K562 (cell line): ENCODE results near the gene SRP72.

Experiments used
- ATF2 ChIP-seq: sonication (generic); formaldehyde crosslinking; IDR thresholded peaks from 2 replicates; pipeline ENCODE4 v1.8.1; 2022; ENCODE audit warnings: missing genetic modification reagents
- CBX8 ChIP-seq: fragments of 200-600 bp; sonication (generic); IDR thresholded peaks from 2 replicates; pipeline ENCODE4 v1.6.1; 2012; ENCODE audit warnings: borderline replicate concordance, mixed run types, low read depth, mild to moderate bottlenecking, moderate library complexity, mixed read lengths, low read length, control low read depth, inconsistent platforms; ENCODE audit not compliant: poor library complexity, severe bottlenecking; ENCODE audit errors: extremely low read depth
- CEBPB ChIP-seq: fragments of 450-650 bp; IDR thresholded peaks from 2 replicates; pipeline ENCODE4 v1.6.1; 2016; ENCODE audit warnings: missing genetic modification characterization, missing compliant biosample characterization
- CREB1 ChIP-seq, 2 experiments: sonication (generic) in 1 of 2; formaldehyde crosslinking in 1 of 2; IDR thresholded peaks; 2 replicates each; pipeline versions ENCODE4 v1.6.1 to v1.8.0; 2012 to 2022; ENCODE audit warnings: inconsistent platforms in 1 of 2, mild to moderate bottlenecking in 1 of 2, missing genetic modification reagents in 1 of 2, moderate library complexity in 1 of 2
- LCOR ChIP-seq: sonication (generic); formaldehyde crosslinking; IDR thresholded peaks from 2 replicates; pipeline ENCODE4 v1.8.0; 2022; ENCODE audit warnings: mild to moderate bottlenecking, missing genetic modification reagents
- MLX ChIP-seq, 2 experiments: fragments of 450-650 bp in 1 of 2; sonication (generic) in 1 of 2; formaldehyde crosslinking; conservative IDR thresholded peaks; 2 replicates each; pipeline versions ENCODE4 v1.4.0 to v1.8.1; 2020 to 2022; ENCODE audit warnings: mild to moderate bottlenecking in 1 of 2, missing genetic modification reagents in 1 of 2
- ZC3H4 ChIP-seq: sonication (generic); formaldehyde crosslinking; IDR thresholded peaks from 2 replicates; pipeline ENCODE4 v1.9.0; 2021; ENCODE audit warnings: missing genetic modification reagents, borderline replicate concordance
- ZNF668 ChIP-seq: fragments of 250-450 bp; sonication (Bioruptor Pico); IDR thresholded peaks from 2 replicates; pipeline ENCODE4 v1.8.0; 2022; ENCODE audit warnings: mild to moderate bottlenecking, inconsistent platforms

GRCh38 chr4:56531823-56532222, 64.4 kb downstream of the SRP72 start:
- TF ChIP-seq ZNF668 (CRISPR knock-in tag) (no peak), LCOR (CRISPR knock-in tag) (no peak), CEBPB (tag) (no peak), CBX8 (no peak), MLX (CRISPR knock-in tag; conservative IDR thresholded peaks at IDR 0.05) (no peak), ZC3H4 (CRISPR knock-in tag) (no peak), CREB1 (IDR thresholded peaks at IDR 0.05) (no peak), CREB1 (CRISPR knock-in tag; IDR thresholded peaks at IDR 0.05) (no peak), ATF2 (CRISPR knock-in tag) (no peak)
